ENCODE data around the gene PRKCSH. TPM values are rescaled to one million over a fixed set of nuclear protein-coding genes. Genes with fewer than 3 reads are reported as not detected.
A peak's percentile ranks its signal among the peaks of the same experiment; 100 is the strongest.

Gene PRKCSH
- total RNA-seq, 1 donor from 2014 or later: 405 TPM

DNA sequence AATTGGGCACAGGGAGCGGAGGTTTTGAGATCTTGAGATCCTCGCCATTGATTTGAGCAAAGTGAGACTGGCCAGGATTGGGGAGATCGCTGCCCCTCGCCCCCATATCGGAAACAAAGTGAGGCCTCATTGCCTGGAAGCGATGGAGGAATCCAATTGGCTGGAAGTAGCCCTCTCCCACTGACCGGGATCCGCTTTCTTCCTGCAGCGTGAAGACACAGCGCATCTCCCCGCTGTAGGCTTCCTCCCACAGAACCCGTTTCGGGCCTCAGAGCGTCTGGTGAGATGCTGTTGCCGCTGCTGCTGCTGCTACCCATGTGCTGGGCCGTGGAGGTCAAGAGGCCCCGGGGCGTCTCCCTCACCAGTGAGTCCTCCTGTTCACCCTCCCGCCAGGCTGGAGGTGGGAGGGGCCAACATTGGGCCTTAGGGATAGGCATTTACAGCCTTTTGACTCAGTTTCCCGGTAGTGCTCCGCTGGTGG lies 438 bp downstream of the PRKCSH start:
- H3K9me3 Mint-ChIP-seq (ENCODE audit: unreplicated experiment): no peaks in the 10 kb centered on the region

DNA sequence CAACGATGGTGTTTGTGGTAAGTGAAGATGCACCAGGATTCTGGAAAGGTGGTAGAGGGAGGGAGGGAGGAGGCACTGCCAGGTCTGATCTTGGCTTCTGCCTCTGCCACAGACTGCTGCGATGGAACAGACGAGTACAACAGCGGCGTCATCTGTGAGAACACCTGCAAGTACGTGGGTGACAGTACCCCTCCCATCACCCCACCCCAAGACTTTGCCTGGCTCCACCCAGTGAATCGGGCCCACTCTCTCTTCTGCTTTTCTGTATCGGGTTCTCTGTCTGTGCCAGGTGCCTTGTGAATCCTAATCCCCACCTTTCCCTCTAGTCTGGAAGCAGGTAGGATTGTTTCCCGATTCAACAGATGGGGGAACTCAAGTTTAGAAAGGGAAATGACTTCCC lies 2.5 kb downstream of the PRKCSH start:
- no peaks in the 10 kb centered on the region for H3K27me3 Mint-ChIP-seq (ENCODE audit: low read depth, unreplicated experiment)
- H3K36me3 Mint-ChIP-seq (ENCODE audit: low read depth, unreplicated experiment): peaks cover 11% of the 10 kb centered on the region
- no peaks in the 10 kb centered on the region for H3K9me3 Mint-ChIP-seq (ENCODE audit: unreplicated experiment)
- H3K4me2 ChIP-seq (ENCODE audit: low read length): no peak overlapping the region
- no peak overlapping the region for H2AFZ ChIP-seq (ENCODE audit: low read depth, low read length)
- H3K4me1 ChIP-seq (ENCODE audit: insufficient read depth, low read length): peaks cover 14% of the 10 kb centered on the region
- no peak overlapping the region for H3K27ac Mint-ChIP-seq (ENCODE audit: unreplicated experiment)
- H3K4me3 Mint-ChIP-seq (ENCODE audit: unreplicated experiment): peak overlapping the region; percentile 100
- peaks cover 3% of the 10 kb centered on the region for H3K4me1 Mint-ChIP-seq (ENCODE audit: low read depth, unreplicated experiment)
- H4K20me1 ChIP-seq (ENCODE audit: insufficient read depth, low read length): peaks cover 28% of the 10 kb centered on the region
- no peak overlapping the region for H3K4me3 ChIP-seq (ENCODE audit: insufficient read depth, low read depth, low read length)
- DNase-seq (ENCODE audit: low read depth): no peak
- no peaks in the 10 kb centered on the region for H3K9me3 ChIP-seq (ENCODE audit: insufficient read depth, low read depth, low read length)
- H3K27ac ChIP-seq (ENCODE audit: low read depth, low read length): no peak overlapping the region
- peaks cover 23% of the 10 kb centered on the region for H3K36me3 ChIP-seq (ENCODE audit: insufficient read depth, low read length)
- no peak for FAIRE-seq
- no peaks in the 10 kb centered on the region for H3K27me3 ChIP-seq (ENCODE audit: insufficient read depth, low read length)
- peaks cover 24% of the 10 kb centered on the region for H3K79me2 ChIP-seq (ENCODE audit: insufficient read depth, low read length)
- no peak for TF ChIP-seq EZH2 (IDR thresholded peaks at IDR 0.05; ENCODE audit: insufficient read depth, low read length)
- TF ChIP-seq CTCF (IDR thresholded peaks at IDR 0.05; ENCODE audit: insufficient read depth, low read depth, low read length): no peak
- no peak overlapping the region for H3K9ac ChIP-seq (ENCODE audit: low read length)

More for the DNA sequence above, 438 bp downstream of the PRKCSH start:
- Mint-ChIP-seq H3K27ac (ENCODE audit: unreplicated experiment) (peak overlapping the region; percentile 99), H3K27me3 (ENCODE audit: low read depth, unreplicated experiment) (no peaks in the 10 kb centered on the region), H3K36me3 (ENCODE audit: low read depth, unreplicated experiment) (peaks cover 7% of the 10 kb centered on the region), H3K4me1 (ENCODE audit: low read depth, unreplicated experiment) (peaks cover 3% of the 10 kb centered on the region), H3K4me3 (ENCODE audit: unreplicated experiment) (peak overlapping the region; percentile 100)
- H3K9ac ChIP-seq (ENCODE audit: low read length): peak overlapping the region; percentile 88
- peak overlapping the region; percentile 86 for H2AFZ ChIP-seq (ENCODE audit: low read depth, low read length)
- H3K27me3 ChIP-seq (ENCODE audit: insufficient read depth, low read length): no peaks in the 10 kb centered on the region
- DNase-seq (ENCODE audit: low read depth): peak; percentile 16
- peak overlapping the region; percentile 90 for H3K4me3 ChIP-seq (ENCODE audit: insufficient read depth, low read depth, low read length)
- H3K4me2 ChIP-seq (ENCODE audit: low read length): peak overlapping the region; percentile 95
- TF ChIP-seq EZH2 (IDR thresholded peaks at IDR 0.05; ENCODE audit: insufficient read depth, low read length): no peak
- no peak for TF ChIP-seq CTCF (IDR thresholded peaks at IDR 0.05; ENCODE audit: insufficient read depth, low read depth, low read length)
- peaks cover 21% of the 10 kb centered on the region for H3K79me2 ChIP-seq (ENCODE audit: insufficient read depth, low read length)
- H3K36me3 ChIP-seq (ENCODE audit: insufficient read depth, low read length): peaks cover 11% of the 10 kb centered on the region
- H3K4me1 ChIP-seq (ENCODE audit: insufficient read depth, low read length): peaks cover 14% of the 10 kb centered on the region
- FAIRE-seq: no peak
- peak overlapping the region; percentile 80 for H3K27ac ChIP-seq (ENCODE audit: low read depth, low read length)
- H3K9me3 ChIP-seq (ENCODE audit: insufficient read depth, low read depth, low read length): no peaks in the 10 kb centered on the region
- H4K20me1 ChIP-seq (ENCODE audit: insufficient read depth, low read length): peaks cover 14% of the 10 kb centered on the region

GRCh38 chr19:11444059-11444458 lies 8.6 kb downstream of the PRKCSH start:
- Histone ChIP-seq H3K27me3 (ENCODE audit: insufficient read depth, low read length) (no peaks in the 10 kb centered on the region), H3K36me3 (ENCODE audit: insufficient read depth, low read length) (peaks cover 14% of the 10 kb centered on the region), H3K4me2 (ENCODE audit: low read length) (no peak overlapping the region), H3K79me2 (ENCODE audit: insufficient read depth, low read length) (peaks cover 4% of the 10 kb centered on the region), H3K4me1 (ENCODE audit: insufficient read depth, low read length) (no peaks in the 10 kb centered on the region), H2AFZ (ENCODE audit: low read depth, low read length) (no peak overlapping the region), H3K9ac (ENCODE audit: low read length) (no peak overlapping the region), H3K27ac (ENCODE audit: low read depth, low read length) (no peak overlapping the region), H3K9me3 (ENCODE audit: insufficient read depth, low read depth, low read length) (no peaks in the 10 kb centered on the region), H4K20me1 (ENCODE audit: insufficient read depth, low read length) (peaks cover 32% of the 10 kb centered on the region), H3K4me3 (ENCODE audit: insufficient read depth, low read depth, low read length) (no peak overlapping the region)
- TF ChIP-seq EZH2 (IDR thresholded peaks at IDR 0.05; ENCODE audit: insufficient read depth, low read length) (no peak), CTCF (IDR thresholded peaks at IDR 0.05; ENCODE audit: insufficient read depth, low read depth, low read length) (no peak)
- FAIRE-seq (no peak), DNase-seq (ENCODE audit: low read depth) (no peak)
- no peaks in the 10 kb centered on the region for H3K27me3 Mint-ChIP-seq (ENCODE audit: low read depth, unreplicated experiment)
- H3K4me1 Mint-ChIP-seq (ENCODE audit: low read depth, unreplicated experiment): no peaks in the 10 kb centered on the region
- H3K36me3 Mint-ChIP-seq (ENCODE audit: low read depth, unreplicated experiment): peaks cover 7% of the 10 kb centered on the region
- H3K9me3 Mint-ChIP-seq (ENCODE audit: unreplicated experiment): no peaks in the 10 kb centered on the region
- no peak overlapping the region for H3K27ac Mint-ChIP-seq (ENCODE audit: unreplicated experiment)
- H3K4me3 Mint-ChIP-seq (ENCODE audit: unreplicated experiment): no peak overlapping the region

Measured in astrocyte (in vitro differentiated cells and primary cell).